Stimulated activated CD8-positive, alpha-beta memory T cell treated with anti-CD3 and anti-CD28 coated beads, Interleukin-4, amount 100 ng/mL, for 48 hours (primary cell): ENCODE measurements around the gene POU2F3.
"Not testable (repeated sequence)": the region's sequence is repeated elsewhere in the genome, so short reads cannot be mapped to it uniquely, and the experiment has no call there.

ENCODE experiments used
- DNase-seq: peaks from one replicate; pipeline ENCODE4 v3.0.0-alpha.2; 2020

Gene POU2F3

GRCh38 chr11:120228794-120229384 is 11.1 kb upstream of the POU2F3 start:
- no peak for DNase-seq

GRCh38 chr11:120229451-120230424 is 10.2 kb upstream of the POU2F3 start:
- no peak for DNase-seq

GRCh38 chr11:120230433-120231071 is 9.4 kb upstream of the POU2F3 start:
- DNase-seq: no peak

GRCh38 chr11:120231963-120232362 is 8.0 kb upstream of the POU2F3 start:
- no peak for DNase-seq

GRCh38 chr11:120233207-120233803 is 6.6 kb upstream of the POU2F3 start:
- no peak for DNase-seq

GRCh38 chr11:120235024-120235628 is 4.8 kb upstream of the POU2F3 start:
- peak; percentile 77 for DNase-seq

GRCh38 chr11:120236169-120237107 is 3.5 kb upstream of the POU2F3 start:
- no peak for DNase-seq

GRCh38 chr11:120238968-120239620 is 846 bp upstream of the POU2F3 start:
- no peak for DNase-seq

- DNase-seq: no peak
Observed at GRCh38 chr11:120240866-120241265, 926 bp downstream of the POU2F3 start.

GRCh38 chr11:120241277-120241676 is 1.3 kb downstream of the POU2F3 start:
- no peak for DNase-seq

- DNase-seq: no peak
Observed at GRCh38 chr11:120243221-120243620, 3.3 kb downstream of the POU2F3 start.

- DNase-seq: no peak
Observed at GRCh38 chr11:120244476-120245365, 4.8 kb downstream of the POU2F3 start.

GRCh38 chr11:120245434-120245833 is 5.5 kb downstream of the POU2F3 start:
- no peak for DNase-seq

- no peak for DNase-seq
Observed at GRCh38 chr11:120248551-120249278, 8.8 kb downstream of the POU2F3 start.

GRCh38 chr11:120249279-120250262 is 9.6 kb downstream of the POU2F3 start:
- DNase-seq: no peak

GRCh38 chr11:120253377-120253776 is 13.4 kb downstream of the POU2F3 start:
- DNase-seq: not testable (repeated sequence)

GRCh38 chr11:120254788-120255518 is 15.0 kb downstream of the POU2F3 start:
- no peak for DNase-seq
